ENCODE results near the gene HDAC11.

The HDAC11 gene

GRCh38 chr3:13461169-13462124 lies 18.7 kb upstream of the HDAC11 start:
- no peaks in the 10 kb centered on the region for H3K4me1 ChIP-seq
- DNase-seq: peak; percentile 70
- H3K27me3 ChIP-seq: no peaks in the 10 kb centered on the region
- no peaks in the 10 kb centered on the region for H3K9me3 ChIP-seq
- H3K36me3 ChIP-seq: no peaks in the 10 kb centered on the region
- TF ChIP-seq, protein P1, sequence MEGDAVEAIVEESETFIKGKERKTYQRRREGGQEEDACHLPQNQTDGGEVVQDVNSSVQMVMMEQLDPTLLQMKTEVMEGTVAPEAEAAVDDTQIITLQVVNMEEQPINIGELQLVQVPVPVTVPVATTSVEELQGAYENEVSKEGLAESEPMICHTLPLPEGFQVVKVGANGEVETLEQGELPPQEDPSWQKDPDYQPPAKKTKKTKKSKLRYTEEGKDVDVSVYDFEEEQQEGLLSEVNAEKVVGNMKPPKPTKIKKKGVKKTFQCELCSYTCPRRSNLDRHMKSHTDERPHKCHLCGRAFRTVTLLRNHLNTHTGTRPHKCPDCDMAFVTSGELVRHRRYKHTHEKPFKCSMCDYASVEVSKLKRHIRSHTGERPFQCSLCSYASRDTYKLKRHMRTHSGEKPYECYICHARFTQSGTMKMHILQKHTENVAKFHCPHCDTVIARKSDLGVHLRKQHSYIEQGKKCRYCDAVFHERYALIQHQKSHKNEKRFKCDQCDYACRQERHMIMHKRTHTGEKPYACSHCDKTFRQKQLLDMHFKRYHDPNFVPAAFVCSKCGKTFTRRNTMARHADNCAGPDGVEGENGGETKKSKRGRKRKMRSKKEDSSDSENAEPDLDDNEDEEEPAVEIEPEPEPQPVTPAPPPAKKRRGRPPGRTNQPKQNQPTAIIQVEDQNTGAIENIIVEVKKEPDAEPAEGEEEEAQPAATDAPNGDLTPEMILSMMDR (IDR thresholded peaks at IDR 0.05; ENCODE audit: low read depth, low read length): peak; percentile 63
- no peak overlapping the region for H3K4me3 ChIP-seq (ENCODE audit: low read depth, low read length)

DNA sequence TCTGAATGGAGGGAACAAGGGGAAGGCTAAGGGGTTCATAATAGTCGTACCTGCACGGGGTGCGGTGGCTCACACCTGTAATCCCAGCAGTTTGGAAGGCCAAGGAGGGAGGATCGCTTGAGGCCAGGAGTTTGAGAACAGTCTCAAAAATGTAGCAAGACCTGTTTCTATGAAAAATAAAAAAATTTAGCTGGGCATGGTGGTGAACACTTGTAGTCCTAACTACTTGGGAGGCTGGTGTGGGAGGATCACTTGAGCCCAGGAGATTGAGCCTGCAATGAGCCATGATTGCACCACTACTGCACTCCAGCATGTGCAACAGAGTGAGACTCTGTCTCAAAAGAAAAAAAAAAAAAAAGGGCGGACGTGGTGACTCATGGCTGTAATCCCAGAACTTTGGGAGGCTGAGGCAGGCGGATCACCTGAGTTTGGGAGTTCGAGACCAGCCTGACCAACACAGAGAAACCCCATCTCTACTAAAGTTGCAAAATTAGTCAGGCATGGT lies 17.9 kb upstream of the HDAC11 start:
- Histone ChIP-seq H3K9me3 (no peaks in the 10 kb centered on the region), H3K4me1 (no peaks in the 10 kb centered on the region), H3K36me3 (no peaks in the 10 kb centered on the region), H3K27me3 (no peaks in the 10 kb centered on the region), H3K4me3 (ENCODE audit: low read depth, low read length) (no peak overlapping the region)
- no peak for DNase-seq
- TF ChIP-seq, protein P1 (IDR thresholded peaks at IDR 0.05; ENCODE audit: low read depth, low read length): no peak

DNA sequence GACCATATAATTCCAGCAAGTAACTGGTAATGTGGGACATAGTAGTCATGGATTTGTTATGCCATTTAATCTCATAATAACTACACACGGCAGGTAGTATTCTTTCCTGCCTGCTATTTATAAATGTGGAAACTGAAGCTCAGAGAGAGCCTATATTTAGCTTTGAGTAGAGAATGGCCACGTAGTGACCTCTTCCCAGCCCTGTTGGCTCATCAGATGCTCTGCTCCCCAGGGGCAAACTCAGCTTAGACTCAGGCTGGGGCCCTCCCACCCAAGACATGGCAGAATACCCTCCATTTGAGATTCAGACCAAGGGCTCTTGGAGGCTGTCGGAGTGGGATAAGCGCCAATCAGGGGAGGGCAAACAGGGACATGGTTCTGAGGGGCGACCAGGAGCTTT lies 17.3 kb upstream of the HDAC11 start:
- Histone ChIP-seq H3K4me3 (ENCODE audit: low read depth, low read length) (no peak overlapping the region), H3K27me3 (no peaks in the 10 kb centered on the region), H3K9me3 (no peaks in the 10 kb centered on the region), H3K4me1 (no peaks in the 10 kb centered on the region), H3K36me3 (no peaks in the 10 kb centered on the region)
- TF ChIP-seq, protein P1 (IDR thresholded peaks at IDR 0.05; ENCODE audit: low read depth, low read length): no peak
- no peak for DNase-seq

- Histone ChIP-seq H3K27me3 (no peaks in the 10 kb centered on the region), H3K4me3 (ENCODE audit: low read depth, low read length) (no peak overlapping the region), H3K36me3 (no peaks in the 10 kb centered on the region), H3K9me3 (no peaks in the 10 kb centered on the region), H3K4me1 (no peaks in the 10 kb centered on the region)
- no peak for DNase-seq
- TF ChIP-seq, protein P1 (IDR thresholded peaks at IDR 0.05; ENCODE audit: low read depth, low read length): no peak
Measured at GRCh38 chr3:13463618-13464400, 16.3 kb upstream of the HDAC11 start.

DNA sequence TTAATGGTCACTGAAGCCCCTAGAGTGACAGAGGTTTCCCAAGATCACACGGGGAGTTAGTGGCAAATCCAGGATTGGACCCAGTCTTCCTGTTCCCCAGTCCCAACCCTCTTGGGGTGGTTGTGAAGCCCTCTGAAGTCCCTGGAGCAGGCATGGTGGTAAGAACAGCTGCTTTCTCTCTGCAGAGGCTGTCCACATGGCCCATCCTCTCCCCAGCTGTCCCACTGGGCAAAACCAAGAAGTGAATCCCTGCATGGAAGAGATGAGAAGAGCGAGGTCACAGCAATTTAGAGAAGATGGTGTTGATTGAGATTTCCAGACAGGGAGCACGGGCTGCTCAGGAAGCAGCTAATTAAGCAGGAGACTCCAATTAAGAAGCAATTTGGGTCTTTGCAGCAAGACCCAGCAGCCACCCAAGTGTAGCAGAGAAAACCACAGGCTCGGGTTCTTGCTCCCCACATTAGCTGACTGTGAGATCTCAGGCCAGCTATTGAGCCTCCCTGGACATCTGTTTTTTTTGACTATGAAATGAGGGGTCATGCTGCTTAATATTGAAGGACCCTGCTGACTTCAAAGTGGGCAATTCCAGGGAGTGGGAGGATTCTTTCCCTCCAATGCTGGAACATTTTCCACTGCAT lies 14.8 kb upstream of the HDAC11 start:
- H3K4me1 ChIP-seq: no peaks in the 10 kb centered on the region
- TF ChIP-seq, protein P1 (IDR thresholded peaks at IDR 0.05; ENCODE audit: low read depth, low read length): no peak
- no peak overlapping the region for H3K4me3 ChIP-seq (ENCODE audit: low read depth, low read length)
- H3K27me3 ChIP-seq: no peaks in the 10 kb centered on the region
- no peaks in the 10 kb centered on the region for H3K9me3 ChIP-seq
- H3K36me3 ChIP-seq: no peaks in the 10 kb centered on the region
- DNase-seq: no peak

All from BE2C (cell line).